GOT3 (cell line): ENCODE measurements around the gene TMCC2.

Source experiments
- DNase-seq: peaks from one replicate; lab custom pipeline; 2025; ENCODE audit warnings: mixed read lengths; lab: John Stamatoyannopoulos, UW

Gene TMCC2

GRCh38 chr1:205240118-205240517 lies 12.4 kb downstream of the TMCC2 start:
- no peak for DNase-seq

GRCh38 chr1:205240569-205240968 lies 12.8 kb downstream of the TMCC2 start:
- DNase-seq, result no peak

GRCh38 chr1:205241366-205242030 lies 13.8 kb downstream of the TMCC2 start:
- no peak for DNase-seq

- DNase-seq, result no peak
Measured at GRCh38 chr1:205243350-205244191, 15.8 kb downstream of the TMCC2 start.

- no peak for DNase-seq
Measured at GRCh38 chr1:205244384-205244783, 16.6 kb downstream of the TMCC2 start.

- no peak for DNase-seq
Measured at GRCh38 chr1:205245096-205245495, 17.4 kb downstream of the TMCC2 start.

GRCh38 chr1:205246351-205247119 lies 18.8 kb downstream of the TMCC2 start:
- no peak for DNase-seq

- DNase-seq, result no peak
Measured at GRCh38 chr1:205247130-205247921, 19.6 kb downstream of the TMCC2 start.

GRCh38 chr1:205248793-205249601 lies 21.3 kb downstream of the TMCC2 start:
- DNase-seq, result no peak

GRCh38 chr1:205249651-205250050 lies 21.9 kb downstream of the TMCC2 start:
- no peak for DNase-seq

- no peak for DNase-seq
Measured at GRCh38 chr1:205250699-205251098, 23.0 kb downstream of the TMCC2 start.

GRCh38 chr1:205251576-205251975 lies 23.8 kb downstream of the TMCC2 start:
- no peak for DNase-seq

GRCh38 chr1:205255941-205256780 lies 28.4 kb downstream of the TMCC2 start:
- DNase-seq, result peak; percentile 66

- DNase-seq, result no peak
Measured at GRCh38 chr1:205256951-205257625, 29.3 kb downstream of the TMCC2 start.

GRCh38 chr1:205257735-205258134 lies 30.0 kb downstream of the TMCC2 start:
- no peak for DNase-seq

GRCh38 chr1:205258261-205258691 lies 30.5 kb downstream of the TMCC2 start:
- no peak for DNase-seq

- no peak for DNase-seq
Measured at GRCh38 chr1:205258719-205259118, 31.0 kb downstream of the TMCC2 start.

GRCh38 chr1:205259324-205259832 lies 31.6 kb downstream of the TMCC2 start:
- DNase-seq, result no peak

GRCh38 chr1:205259998-205260397 lies 32.3 kb downstream of the TMCC2 start:
- no peak for DNase-seq
